Right renal cortex interstitium (tissue), 3 donors: ENCODE results near the gene GRK3. TPM values are rescaled to one million over a fixed set of nuclear protein-coding genes. Genes with fewer than 3 reads are reported as not detected.
"Not testable (repeated sequence)": the region's sequence is repeated elsewhere in the genome, so short reads cannot be mapped to it uniquely, and the experiment has no call there.

Source experiments
- DNase-seq, 3 donors: peaks; one replicate each; pipeline ENCODE4 v3.0.0-alpha.2; 2013; ENCODE audit warnings: low read depth in 3 of 3, low spot score in 2 of 3
- polyA plus RNA-seq, 3 donors: library from polyadenylated mRNA; unstranded; fragments of 120-200 nt; gene quantifications; one replicate each; pipeline ENCODE4 v1.2.1, GENCODE V29; 2013; ENCODE audit not compliant: insufficient read length in 3 of 3

GRK3 gene
- polyA plus RNA-seq, 3 donors, result 8.7 to 10.7 (median 10.4) TPM

DNA sequence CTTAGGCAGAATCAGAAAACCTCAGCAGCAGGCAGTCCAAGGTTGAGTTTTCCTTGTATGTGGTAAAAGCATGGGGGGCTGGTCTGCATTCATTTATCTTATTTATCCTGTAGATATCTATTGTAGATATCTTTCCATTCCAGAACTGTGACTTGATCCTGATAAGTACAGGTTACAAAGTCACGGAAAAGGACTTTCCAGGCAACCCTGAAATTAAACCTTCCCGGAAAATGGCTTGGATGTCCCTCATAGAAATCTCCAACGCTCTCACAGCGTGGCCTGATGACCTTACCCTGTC lies 128.7 kb downstream of the GRK3 start:
- DNase-seq, result no peak

DNA sequence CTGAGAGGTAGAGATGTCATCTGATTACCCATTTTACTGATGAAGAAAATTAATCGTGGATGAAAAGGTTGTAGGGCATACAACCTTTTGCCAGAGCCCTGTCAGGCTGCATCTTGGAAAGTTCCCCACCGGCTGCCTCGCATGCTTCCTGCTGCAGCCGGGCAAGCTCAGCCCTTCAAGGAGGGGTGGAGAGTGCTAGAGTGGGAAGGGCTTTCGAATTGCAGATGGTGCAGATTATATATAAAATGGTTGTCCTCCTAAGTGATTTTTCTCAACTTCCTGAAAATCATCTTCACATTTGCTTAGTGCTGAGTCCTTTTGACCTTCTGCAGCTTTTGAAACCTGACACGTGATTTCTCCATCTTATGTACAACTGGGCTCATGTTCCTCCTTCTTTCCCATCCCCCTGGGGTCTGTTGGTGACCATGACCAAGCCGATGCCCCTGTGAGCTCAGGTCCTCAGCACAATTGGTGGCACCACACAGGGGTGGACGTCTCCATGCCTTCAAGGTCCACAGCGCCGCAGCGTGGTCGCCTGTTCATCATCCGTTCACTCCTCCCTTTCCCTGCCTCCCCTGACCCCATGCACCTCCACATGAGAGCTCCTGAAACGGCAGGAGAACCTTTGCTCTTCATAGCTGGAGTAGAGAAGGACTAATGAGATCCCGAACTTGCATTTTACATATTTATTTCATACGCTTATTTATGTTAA lies 129.9 kb downstream of the GRK3 start:
- no peak for DNase-seq

DNA sequence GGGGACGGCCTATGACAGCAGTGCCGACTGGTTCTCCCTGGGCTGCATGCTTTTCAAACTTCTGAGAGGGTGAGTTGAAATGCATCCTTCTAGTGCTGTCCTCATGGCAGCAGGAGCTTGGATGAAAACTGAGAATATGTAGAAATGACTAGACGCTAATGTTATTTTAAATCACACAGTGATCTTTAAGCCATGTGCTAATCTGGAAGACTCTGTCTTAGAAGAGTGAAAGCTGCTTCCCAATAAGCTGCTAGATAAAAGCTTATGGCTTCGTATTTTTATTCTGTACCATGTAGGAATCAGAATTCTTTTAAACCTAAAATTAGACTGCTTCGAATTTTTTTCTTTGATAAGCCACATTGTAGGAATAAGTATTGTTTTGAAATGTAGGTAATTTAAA lies 130.7 kb downstream of the GRK3 start:
- DNase-seq, result no peak

DNA sequence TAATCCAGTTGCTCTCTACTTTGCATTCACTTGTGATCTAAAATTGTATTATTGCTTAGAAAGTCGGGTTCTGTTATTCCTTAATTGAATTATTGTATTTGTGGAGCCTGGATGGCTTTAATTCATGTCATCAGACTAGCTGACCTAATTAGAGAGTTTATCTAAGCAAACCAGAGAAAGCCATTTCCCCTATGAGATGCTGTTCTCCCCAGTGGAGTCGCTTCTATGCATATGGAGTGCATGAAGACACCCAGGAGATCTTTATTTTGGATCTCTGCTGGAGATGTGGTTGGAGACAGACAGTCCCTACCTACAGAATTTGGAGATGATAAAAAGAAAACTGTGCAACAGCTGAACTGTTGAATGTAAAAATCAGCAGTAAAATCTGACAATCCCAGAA lies 132.3 kb downstream of the GRK3 start:
- peak in 1 of 3 donors; percentile 25 for DNase-seq

DNA sequence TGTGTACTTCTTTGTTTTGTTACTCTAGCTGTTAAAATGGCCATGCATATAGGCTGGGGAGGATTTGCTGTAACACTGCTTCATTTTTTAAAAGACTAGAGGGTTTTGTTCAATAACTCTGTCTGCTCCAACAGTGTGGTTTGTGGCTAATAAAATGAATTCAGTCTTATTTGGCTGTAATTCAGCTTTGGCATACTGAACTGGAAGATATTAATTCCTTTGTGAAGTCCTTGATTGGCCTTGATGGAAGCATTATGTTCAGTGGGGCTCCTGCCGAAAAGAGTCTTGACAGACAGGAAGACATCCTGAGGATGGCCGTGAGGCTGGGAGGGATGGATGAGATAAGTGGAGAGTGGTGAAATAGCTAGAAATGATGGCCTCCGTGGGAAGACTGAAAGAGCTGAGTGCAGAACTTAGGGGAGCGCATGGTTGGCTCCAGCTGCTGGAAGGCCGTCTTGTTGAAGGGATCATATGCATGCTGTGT lies 132.7 kb downstream of the GRK3 start:
- DNase-seq, result peak in 1 of 3 donors; percentile 43

DNA sequence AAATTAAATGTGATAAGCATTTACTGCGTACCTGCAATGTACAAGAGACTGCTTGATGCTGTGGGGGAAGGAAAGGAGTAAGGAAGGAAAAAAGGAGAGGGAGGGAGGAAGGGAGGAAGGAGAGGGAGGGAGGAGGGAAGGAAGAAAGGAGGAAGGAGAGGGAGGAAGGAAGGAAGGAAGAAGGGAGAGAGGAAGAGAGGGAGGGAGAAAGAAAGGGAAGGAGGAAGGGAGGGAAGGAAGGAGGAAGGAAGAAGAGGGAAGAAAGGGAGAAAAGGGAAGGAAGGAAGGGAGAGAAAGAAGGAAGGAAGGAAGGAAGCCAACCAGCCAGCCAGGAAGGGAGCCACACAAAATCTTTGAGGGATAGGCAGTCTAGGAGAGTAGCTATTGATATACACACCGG lies 133.5 kb downstream of the GRK3 start:
- no peak for DNase-seq

DNA sequence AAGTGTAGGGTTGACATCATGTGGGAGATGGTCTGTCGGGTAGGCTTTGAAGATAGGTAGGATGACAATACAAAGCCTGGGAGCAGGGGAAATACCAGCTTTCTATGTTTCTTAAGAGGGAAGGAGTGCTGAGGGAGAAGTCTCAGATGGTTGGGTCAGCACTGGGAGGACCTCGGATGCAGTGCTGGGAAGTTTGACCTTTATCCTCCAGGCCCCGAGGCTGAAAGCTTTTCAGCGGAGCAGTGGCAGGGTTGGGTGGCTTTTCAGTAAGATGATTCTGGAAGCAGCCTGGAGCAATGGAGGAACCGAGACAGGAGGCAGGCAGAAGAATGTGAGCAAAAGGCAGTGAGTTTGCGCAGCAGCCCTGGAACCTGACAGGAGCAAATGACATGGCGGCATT lies 134.0 kb downstream of the GRK3 start:
- no peak for DNase-seq

DNA sequence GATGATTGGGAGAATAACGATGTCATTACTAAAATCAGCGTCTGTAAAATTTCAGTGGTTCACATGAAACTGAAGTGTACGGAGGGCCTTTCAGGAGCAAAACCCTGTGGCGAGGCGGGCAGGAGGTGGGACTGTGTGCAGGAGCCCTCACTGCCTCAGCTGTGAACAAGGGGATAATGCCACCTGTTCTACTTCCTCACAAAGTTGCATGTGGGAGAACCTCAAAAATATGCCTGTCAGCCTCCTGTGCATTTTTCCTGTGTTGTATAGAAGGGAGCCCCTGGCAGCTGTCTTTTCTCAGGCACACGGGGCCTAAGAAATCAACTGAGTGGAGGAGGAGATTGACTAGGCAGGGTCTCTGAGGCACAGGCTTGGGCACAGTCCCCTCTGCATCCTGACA lies 134.5 kb downstream of the GRK3 start:
- DNase-seq, result no peak

DNA sequence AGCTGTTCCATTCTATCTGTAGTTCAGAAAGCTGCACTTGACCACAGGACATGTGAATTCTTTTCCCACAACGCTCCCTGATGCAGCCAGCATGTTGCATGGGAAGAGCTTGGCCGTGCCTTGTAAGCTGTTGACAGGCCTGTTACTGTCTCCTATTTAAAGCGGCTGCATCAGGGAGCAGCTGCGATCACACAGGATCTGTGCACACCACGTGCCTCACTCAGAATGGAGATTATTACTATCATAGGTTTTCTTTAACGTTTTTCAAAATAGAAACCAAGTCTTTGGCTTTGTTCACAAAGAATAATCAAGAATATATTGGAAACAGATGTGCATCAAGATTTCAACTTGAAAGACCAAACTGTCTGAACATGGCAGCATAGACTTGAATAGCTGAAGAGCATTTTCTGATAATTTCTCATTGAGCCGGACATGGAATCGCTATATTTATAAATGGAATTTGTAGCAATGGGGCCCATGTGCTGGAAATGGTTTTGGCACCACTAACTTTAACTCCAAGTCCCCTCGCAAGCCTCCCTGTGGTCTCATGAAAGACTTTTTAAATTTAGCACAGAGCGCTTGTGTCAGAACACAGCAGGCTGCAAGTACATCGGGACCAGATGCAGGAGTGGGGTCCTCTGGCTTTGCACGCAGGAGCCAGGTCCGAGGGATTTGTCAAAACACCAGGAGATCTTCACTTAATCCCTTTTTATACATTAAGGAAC lies 136.7 kb downstream of the GRK3 start:
- no peak for DNase-seq

DNA sequence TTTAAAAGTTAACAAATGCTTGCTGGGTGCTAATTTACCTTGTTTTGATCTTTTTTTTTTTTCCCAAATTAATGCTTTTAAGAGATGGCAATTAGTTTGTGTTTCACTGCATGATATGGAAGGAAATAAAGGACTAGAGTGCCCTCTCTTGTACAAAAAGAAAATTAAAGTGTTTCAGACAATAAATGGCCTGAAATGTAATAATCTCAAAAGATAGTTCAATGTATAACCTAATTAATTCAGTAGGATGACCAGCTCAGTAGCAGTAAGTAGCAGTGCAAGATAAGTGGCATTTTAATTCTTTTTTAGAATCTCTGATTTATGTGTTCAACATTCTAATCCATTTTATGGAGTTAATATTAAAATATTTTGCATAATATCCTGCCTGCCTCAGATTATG lies 137.6 kb downstream of the GRK3 start:
- DNase-seq, result no peak

DNA sequence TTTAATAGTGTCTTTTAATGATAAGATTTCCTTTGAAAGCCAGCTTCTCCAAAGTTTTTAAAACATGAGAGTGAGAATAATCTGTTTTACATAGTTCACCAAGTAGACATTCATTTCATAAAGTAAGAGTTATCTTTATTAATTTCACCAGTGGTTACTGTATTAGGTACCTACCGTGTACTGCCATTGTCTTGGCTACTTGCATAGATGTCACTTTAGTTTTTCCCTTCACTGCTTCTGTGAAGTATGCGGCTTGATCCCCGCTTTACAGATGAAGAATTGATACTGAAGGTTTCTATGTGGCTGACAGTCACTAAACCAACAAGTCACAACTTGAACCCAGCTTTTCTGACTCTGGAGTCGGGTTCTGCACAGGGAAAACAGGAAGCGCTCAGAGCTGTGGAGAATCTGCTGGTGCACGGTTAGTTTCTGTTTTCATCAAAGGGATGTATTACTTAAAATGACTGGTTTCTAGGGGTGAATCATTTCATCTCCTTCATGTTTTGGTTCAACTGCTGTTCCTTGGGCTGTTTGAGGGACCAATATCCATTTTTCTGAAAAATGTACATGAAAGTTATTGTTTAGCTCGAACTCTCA lies 138.2 kb downstream of the GRK3 start:
- DNase-seq, result no peak

DNA sequence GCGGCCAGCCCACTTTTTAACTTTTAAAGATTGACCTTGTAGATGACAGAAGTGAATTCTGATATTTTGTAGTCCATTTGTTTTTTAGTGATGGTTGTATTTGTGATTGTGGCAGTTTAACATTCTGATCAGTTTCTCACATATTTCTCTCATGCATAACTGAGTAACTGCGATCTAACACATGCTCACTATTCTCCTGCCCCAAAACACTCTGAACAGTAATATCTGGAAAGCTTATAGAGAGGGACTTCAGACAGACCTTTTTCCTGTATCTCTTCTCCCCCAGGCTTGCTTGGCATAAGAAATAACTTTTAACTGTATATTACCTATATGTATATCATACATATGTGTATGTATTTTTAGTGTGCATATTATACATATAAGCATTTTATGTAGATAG lies 140.2 kb downstream of the GRK3 start:
- DNase-seq, result no peak

DNA sequence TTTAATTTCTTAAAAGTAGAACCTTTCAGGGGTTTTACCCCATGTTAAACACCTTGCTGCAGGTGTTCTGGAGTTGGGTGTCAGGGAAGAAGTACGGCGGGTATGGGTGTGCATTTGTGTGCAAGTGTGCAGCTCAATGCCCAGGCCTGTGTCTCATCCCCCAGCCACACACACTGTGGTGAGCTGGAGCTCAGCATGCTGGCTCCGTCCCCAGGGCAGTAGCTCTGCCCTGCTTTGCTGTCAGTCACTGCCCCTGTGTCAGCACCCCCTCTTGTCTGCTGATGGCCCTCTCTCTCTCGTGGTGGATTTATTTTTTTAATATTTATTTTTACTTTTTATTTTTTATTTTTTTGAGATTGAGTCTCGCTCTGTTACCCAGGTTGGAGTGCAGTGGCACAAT lies 141.7 kb downstream of the GRK3 start:
- DNase-seq, result no peak

DNA sequence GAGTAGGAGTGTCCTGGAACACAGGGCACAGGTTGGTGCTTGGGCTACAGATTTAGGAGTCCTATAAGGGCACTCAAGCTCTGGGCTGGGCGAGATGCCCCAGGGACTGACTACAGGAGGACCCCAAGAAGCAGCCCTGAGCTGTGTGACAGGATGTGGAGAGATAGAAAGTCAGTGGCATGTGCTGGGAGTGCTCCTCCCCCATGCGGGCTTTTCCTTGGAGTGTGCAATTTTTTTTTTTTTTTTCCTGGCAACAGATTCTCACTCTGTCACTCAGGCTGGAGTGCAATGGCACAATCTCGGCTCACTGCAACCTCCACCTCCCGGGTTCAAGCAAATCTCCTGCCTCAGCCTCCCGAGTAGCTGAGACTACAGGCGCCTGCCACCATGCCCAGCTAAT lies 144.0 kb downstream of the GRK3 start:
- not testable (repeated sequence) for DNase-seq

DNA sequence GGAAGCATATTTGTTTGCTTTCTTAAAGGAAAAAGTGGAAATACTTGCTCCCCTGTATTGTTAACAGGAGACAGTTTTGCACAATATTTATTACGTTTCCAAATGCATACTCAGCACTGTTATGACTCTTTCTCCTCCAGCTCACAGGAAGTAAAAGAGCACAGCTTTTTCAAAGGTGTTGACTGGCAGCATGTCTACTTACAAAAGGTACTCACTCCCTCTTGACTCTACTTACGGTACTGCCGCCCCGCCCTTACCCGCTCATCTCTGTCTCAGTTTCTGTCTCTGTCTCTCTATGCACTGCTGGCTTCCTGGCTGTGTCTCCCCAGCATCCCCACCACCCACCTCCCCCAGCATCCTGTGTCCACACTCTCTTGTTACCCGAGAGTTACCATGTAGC lies 145.3 kb downstream of the GRK3 start:
- no peak for DNase-seq

DNA sequence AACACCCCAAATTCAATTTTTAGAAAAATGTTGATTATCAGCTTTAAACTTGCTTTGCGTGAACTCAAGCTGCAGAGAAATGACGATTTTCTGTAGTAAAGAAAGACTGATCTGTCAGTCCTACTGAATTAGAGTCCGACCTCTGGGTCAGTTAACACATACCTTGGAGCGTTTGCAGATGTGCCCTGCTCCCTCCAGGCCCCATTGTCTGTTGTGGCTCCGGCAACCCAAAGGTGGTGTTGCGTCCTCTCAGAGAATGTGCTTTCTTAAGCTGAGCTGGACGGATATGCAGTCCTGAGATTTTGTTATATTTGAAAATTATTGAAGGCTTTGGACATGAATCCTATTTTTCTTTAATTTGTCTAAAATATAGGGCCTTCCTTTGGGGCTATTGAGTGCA lies 146.0 kb downstream of the GRK3 start:
- no peak for DNase-seq

DNA sequence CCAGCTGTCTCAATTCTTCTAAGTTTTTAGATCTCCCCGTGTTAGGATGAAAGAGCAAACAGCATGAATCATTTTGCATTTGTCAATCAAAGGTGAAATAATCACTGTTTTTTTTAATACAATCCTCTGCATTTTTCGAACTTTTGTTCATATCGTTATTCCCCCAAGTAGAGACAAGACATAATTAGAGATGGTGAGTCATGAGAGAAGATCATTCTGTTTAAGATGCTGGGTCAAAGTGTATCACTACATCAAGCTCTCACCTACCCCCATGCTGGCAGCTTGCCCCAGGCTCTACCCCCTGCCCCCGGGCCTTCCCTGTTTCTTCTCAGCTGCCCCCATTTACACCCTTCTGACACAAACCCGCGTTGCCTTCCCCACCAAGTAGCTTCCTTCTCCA lies 147.0 kb downstream of the GRK3 start:
- no peak for DNase-seq

DNA sequence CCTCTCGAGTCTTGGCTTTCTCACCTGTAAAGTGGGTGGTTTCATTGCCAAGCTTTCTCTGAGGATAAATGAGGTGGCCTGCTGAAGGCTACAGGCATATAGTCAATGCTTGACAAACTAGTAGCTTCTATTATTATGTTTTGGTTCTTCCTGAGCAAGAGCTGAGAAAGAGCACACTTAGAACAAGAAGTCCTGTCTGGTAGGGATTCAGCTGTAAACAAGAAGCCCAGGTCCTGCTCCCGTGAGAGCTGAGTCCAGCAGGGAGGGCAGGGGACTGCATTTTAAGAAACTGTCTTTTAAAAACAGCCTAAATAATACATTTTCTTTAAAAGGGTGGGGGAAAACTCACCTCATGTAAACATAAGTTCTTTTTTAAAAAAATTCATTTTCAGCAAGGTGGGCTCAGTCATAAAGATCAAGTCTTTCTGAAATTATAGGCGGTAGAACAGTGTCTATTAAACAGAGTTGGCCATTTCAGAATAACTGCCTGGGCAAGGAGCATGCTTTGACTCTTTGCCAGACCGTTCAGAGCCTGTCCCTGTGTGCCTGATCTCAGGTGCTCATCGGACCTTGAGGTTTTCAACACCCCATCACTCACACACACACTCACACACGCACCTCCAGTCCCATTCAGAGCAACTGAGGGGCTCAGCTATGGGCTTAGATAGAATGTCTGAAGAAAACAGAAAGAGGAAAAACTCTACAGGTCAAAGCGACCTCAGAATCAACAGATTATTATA lies 148.4 kb downstream of the GRK3 start:
- DNase-seq, result no peak

DNA sequence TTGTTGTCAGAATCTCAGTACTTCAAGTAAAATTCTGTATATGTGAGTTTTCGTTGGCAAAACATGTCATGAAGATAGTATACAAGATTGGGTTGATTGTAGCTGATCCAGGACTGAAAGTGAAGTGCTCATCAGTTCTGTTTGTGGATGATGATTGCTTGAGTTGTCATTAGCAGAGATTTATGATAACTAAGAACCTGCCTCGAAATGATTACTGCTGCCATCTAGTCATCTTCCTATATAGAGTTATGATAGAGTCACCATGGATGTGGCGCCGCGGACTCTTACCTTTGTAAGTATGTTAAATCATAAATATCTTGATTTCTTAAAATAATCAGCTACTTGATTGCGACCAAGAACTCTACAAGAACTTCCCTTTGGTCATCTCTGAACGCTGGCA lies 149.6 kb downstream of the GRK3 start:
- no peak for DNase-seq

DNA sequence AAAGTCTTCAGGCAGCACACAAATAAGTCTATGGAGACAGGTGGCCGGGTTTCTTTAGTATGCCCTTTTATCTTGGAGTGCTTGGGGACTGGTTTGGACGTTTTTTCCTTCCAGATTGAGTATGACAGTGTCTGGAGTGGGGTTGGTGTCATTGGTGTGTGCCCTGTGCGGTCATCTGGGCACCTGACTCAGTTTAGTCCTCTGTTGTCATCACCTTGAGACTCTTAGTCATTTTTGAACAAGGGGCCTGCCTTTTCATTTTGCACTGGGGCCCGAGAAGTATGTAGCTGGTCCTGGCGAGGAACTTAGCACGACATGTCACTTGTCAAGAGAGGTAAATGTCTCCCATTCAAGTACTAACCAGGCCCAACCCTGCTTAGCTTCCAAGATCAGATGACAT lies 150.3 kb downstream of the GRK3 start:
- no peak for DNase-seq

DNA sequence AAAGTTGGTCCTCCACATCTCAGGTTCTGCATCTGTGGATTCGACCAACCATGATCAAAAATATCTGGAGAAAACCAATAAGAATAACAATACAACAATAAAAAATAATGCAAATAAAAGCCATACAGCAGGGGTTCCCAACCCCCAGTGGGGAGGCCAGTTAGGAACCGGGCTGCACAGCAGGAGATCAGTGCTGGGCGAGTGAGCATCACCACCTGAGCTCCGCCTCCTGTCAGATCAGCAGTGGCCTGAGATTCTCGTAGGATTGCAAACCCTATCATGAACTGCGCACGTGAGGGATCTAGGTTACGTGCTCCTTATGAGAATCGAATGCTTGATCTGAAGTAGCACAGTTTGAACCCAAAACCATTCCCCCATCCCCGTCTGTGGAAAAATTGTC lies 152.2 kb downstream of the GRK3 start:
- DNase-seq, result no peak
